ENCODE measurements around the gene PITPNM3. TPM values are rescaled to one million over a fixed set of nuclear protein-coding genes. Genes with fewer than 3 reads are reported as not detected.

The PITPNM3 gene
- total and polyA plus RNA-seq, 3 experiments from 2014 or later: 0.40 to 0.50 TPM; not detected in 1

DNA sequence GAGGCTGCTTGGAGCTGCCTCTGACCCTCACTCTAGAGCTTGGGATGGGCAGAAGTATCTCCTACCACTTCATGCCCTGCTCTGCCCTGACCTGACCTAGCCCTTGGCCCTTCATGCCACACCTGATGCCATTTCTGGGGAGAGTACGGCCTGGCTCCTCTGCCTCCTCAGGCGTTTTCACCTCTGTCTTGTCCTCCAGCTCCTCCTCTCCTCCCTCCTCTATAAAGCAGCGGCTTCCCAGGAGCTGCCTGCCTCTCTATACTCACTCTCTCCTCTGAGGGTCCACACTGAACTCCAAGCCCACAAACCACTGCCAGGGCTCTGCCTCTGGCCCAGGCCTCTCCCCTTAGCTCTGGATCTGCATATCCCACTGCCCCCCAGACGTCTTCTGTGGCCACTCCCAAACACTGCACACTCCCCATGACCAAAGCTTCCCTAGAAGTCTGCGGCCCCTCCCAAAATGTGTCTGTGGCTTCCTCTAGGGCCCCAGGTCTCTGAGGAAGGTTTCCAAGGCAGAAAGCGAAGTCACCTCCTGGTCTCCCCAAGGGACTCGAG, 52.6 kb downstream of the PITPNM3 start:
- Histone ChIP-seq H3K4me1 (ENCODE audit: insufficient read depth, low read length) (no peaks in the 10 kb centered on the region), H3K9me3 (ENCODE audit: low read length) (no peaks in the 10 kb centered on the region), H3K4me3 (ENCODE audit: low read length) (no peak overlapping the region), H3K36me3 (ENCODE audit: insufficient read depth, low read length) (no peaks in the 10 kb centered on the region), H3K27ac (ENCODE audit: low read depth, low read length) (no peak overlapping the region), H3K27me3 (ENCODE audit: insufficient read depth, low read length, poor library complexity, severe bottlenecking) (no peaks in the 10 kb centered on the region)
- ChIA-PET POLR2A (no interaction called here), CTCF (no interaction called here)
- no peaks in the 10 kb centered on the region for H3K4me1 Mint-ChIP-seq
- peak overlapping the region in 1 of 8 donors; percentile 63 for H3K27ac Mint-ChIP-seq
- no peaks in the 10 kb centered on the region for H3K9me3 Mint-ChIP-seq
- no peak overlapping the region for H3K4me3 Mint-ChIP-seq
- H3K36me3 Mint-ChIP-seq: no peaks in the 10 kb centered on the region
- peaks cover 4 to 9% of the 10 kb centered on the region in 2 donors for H3K27me3 Mint-ChIP-seq
- no peak for DNase-seq

DNA sequence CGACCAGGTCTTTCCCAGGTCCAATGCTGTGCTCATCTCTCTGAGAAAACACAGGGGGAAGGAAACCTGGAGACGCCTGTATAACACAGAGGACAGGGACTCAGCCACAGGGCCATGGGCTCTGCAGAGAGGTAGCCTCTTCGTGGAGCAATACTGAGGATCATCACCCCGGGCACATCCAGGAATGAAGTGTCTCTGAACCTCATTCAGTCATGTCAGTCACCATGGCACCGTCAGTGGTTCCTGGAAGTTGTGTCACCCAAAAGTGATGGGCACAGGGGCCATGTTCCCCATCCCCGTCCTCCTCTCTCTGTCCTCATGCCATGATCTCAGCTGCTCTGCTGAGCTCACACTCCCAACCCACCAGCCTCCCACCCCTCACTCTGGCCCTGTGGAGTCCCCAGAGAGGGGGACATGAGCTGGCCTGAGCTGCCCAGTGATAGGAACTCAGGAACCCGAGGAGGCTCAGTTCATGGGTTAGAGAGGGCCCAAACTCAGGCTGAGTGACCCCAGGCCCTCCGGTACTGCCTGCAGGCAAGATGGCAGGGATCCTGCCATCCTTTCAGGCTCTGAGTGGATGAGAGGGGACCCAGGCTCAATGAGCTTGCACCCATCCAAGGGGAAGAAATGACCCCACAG, 53.4 kb downstream of the PITPNM3 start:
- Histone ChIP-seq H3K4me1 (ENCODE audit: insufficient read depth, low read length) (no peaks in the 10 kb centered on the region), H3K36me3 (ENCODE audit: insufficient read depth, low read length) (no peaks in the 10 kb centered on the region), H3K27me3 (ENCODE audit: insufficient read depth, low read length, poor library complexity, severe bottlenecking) (no peaks in the 10 kb centered on the region), H3K4me3 (ENCODE audit: low read length) (no peak overlapping the region), H3K27ac (ENCODE audit: low read depth, low read length) (no peak overlapping the region), H3K9me3 (ENCODE audit: low read length) (no peaks in the 10 kb centered on the region)
- Mint-ChIP-seq H3K27ac (no peak overlapping the region), H3K27me3 (peaks cover 0 to 6% of the 10 kb centered on the region in 2 donors), H3K4me1 (no peaks in the 10 kb centered on the region), H3K9me3 (no peaks in the 10 kb centered on the region), H3K4me3 (no peak overlapping the region), H3K36me3 (no peaks in the 10 kb centered on the region)
- no peak for DNase-seq
- POLR2A ChIA-PET: no interaction called here
- CTCF ChIA-PET: no interaction called here

DNA sequence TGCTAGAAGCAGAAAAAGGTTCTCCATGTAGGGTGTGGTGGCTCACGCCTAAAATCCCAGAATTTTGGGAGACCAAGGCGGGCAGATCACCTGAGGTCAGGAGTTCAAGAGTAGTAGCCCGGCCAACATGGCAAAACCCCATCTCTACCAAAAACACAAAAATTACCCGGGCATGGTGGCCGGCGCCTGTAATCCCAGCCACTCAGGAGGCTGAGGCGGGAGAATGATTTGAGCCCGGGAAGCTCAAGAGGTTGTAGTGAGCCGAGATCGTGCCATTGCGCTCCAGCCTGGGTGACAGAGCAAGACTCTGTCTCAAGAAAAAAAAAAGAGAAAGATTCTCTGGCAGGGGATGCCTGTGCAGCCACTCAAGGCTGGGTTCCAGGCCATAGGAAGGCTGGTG, 54.2 kb downstream of the PITPNM3 start:
- Histone ChIP-seq H3K27ac (ENCODE audit: low read depth, low read length) (no peak overlapping the region), H3K36me3 (ENCODE audit: insufficient read depth, low read length) (no peaks in the 10 kb centered on the region), H3K27me3 (ENCODE audit: insufficient read depth, low read length, poor library complexity, severe bottlenecking) (no peaks in the 10 kb centered on the region), H3K4me1 (ENCODE audit: insufficient read depth, low read length) (no peaks in the 10 kb centered on the region), H3K4me3 (ENCODE audit: low read length) (no peak overlapping the region), H3K9me3 (ENCODE audit: low read length) (no peaks in the 10 kb centered on the region)
- Mint-ChIP-seq H3K9me3 (no peaks in the 10 kb centered on the region), H3K36me3 (no peaks in the 10 kb centered on the region), H3K4me3 (no peak overlapping the region), H3K27me3 (peaks cover 0 to 6% of the 10 kb centered on the region in 2 donors), H3K4me1 (no peaks in the 10 kb centered on the region), H3K27ac (no peak overlapping the region)
- ChIA-PET CTCF (no interaction called here), POLR2A (no interaction called here)
- DNase-seq: no peak

DNA sequence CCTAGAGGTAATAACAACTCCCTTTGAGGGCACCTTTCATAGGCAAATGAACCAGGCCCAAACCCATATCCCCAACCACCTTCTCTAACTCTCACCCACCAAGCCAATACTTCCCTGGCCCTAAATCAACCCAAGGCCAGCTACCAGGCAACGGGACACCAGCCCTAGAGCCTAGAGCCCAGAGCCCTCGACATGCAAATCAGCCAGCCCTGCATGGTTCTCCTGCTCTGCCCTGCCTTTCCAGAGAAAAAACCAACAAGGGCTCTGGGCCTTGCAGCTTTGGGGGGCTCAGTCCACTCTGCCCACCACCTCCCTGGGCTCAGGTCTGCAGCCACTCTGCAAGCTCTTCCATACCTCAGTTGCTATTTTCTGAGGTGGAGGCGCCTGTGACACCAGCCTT, 55.0 kb downstream of the PITPNM3 start:
- Mint-ChIP-seq H3K27me3 (peaks cover 6% of the 10 kb centered on the region in 2 donors), H3K4me3 (no peak overlapping the region), H3K27ac (no peak overlapping the region), H3K36me3 (no peaks in the 10 kb centered on the region), H3K9me3 (no peaks in the 10 kb centered on the region), H3K4me1 (peaks cover 2 to 5% (median 4%) of the 10 kb centered on the region in 3 donors)
- DNase-seq: no peak
- no peaks in the 10 kb centered on the region for H3K27me3 ChIP-seq (ENCODE audit: insufficient read depth, low read length, poor library complexity, severe bottlenecking)
- ChIA-PET POLR2A (no interaction called here), CTCF (interaction anchor here (1.5 kb wide), 1 partner anchor 28 kb away, joined by 6 read pairs; no protein-coding TSS in a partner anchor)
- H3K4me1 ChIP-seq (ENCODE audit: insufficient read depth, low read length): peaks cover 3% of the 10 kb centered on the region
- no peaks in the 10 kb centered on the region for H3K9me3 ChIP-seq (ENCODE audit: low read length)
- no peaks in the 10 kb centered on the region for H3K36me3 ChIP-seq (ENCODE audit: insufficient read depth, low read length)
- no peak overlapping the region for H3K27ac ChIP-seq (ENCODE audit: low read depth, low read length)
- H3K4me3 ChIP-seq (ENCODE audit: low read length): no peak overlapping the region

DNA sequence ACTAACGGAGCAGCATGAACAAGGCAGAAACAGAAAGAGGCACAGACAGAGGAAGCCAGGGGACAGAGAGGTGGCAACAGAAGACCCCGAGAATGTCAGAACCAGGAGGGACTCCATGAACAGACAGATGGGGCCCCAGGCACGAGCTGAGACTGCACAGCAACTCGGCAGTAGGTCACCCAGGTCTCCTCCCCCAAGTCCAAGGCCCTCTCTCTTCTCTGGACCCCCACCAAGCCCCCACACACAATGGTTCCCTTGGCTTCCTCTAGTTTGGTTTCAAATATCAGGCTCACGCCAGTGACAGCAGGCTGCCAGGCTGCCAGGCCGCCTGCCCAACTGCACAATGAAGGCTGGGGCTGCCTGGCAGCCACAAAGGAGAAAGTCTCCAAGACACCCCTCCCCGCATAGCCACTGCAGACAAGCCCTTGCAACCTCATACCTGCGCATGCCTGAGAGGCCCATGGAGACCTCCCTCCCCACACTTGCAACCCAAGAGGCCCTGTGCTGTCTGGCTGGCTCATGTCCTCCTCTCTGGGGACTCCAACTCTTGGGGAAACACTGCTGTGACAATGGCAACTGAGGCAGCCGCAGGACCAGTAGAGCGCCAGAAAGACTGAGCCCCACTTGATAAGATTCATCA, 57.3 kb downstream of the PITPNM3 start:
- CTCF ChIA-PET: interaction anchor here (0.8 kb wide), 1 partner anchor 16 kb away, joined by 3 read pairs; no protein-coding TSS in a partner anchor
- H3K27ac Mint-ChIP-seq: no peak overlapping the region

DNA sequence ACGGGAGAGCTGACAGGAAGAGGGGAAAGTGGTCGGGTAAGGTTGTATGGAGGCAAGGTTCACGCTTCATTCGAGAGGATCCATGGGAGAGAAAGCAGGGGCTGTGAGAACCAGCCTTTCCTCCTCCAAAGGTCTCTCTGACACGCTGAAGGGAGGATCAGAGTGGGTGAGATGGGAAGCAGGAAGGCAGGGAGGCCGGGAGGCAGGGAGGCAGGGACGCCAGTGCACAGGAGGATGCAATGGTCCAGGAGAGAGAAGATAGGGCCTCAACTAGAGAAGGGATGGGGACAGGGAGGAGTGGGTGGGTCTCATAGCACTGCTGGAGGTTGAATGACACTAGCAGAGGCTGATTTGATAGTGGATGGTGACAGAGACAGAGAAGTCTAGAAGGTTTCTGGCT, 58.0 kb downstream of the PITPNM3 start:
- H3K27me3 Mint-ChIP-seq: peaks cover 7 to 10% of the 10 kb centered on the region in 2 donors
- ChIA-PET CTCF (no interaction called here), POLR2A (no interaction called here)
- no peaks in the 10 kb centered on the region for H3K9me3 Mint-ChIP-seq
- H3K27ac Mint-ChIP-seq: no peak overlapping the region
- peaks cover 11 to 16% (median 15%) of the 10 kb centered on the region in 3 donors for H3K4me1 Mint-ChIP-seq
- no peak overlapping the region for H3K27ac ChIP-seq (ENCODE audit: low read depth, low read length)
- no peaks in the 10 kb centered on the region for H3K27me3 ChIP-seq (ENCODE audit: insufficient read depth, low read length, poor library complexity, severe bottlenecking)
- H3K9me3 ChIP-seq (ENCODE audit: low read length): no peaks in the 10 kb centered on the region
- no peak overlapping the region for H3K4me3 ChIP-seq (ENCODE audit: low read length)
- H3K4me1 ChIP-seq (ENCODE audit: insufficient read depth, low read length): peaks cover 13% of the 10 kb centered on the region
- no peak overlapping the region for H3K4me3 Mint-ChIP-seq
- no peaks in the 10 kb centered on the region for H3K36me3 Mint-ChIP-seq
- no peak for DNase-seq
- no peaks in the 10 kb centered on the region for H3K36me3 ChIP-seq (ENCODE audit: insufficient read depth, low read length)

More for the DNA sequence above, 57.3 kb downstream of the PITPNM3 start:
- H3K4me3 Mint-ChIP-seq: no peak overlapping the region
- no peaks in the 10 kb centered on the region for H3K36me3 ChIP-seq (ENCODE audit: insufficient read depth, low read length)
- no peaks in the 10 kb centered on the region for H3K36me3 Mint-ChIP-seq
- no peak for DNase-seq
- peaks cover 13% of the 10 kb centered on the region for H3K4me1 ChIP-seq (ENCODE audit: insufficient read depth, low read length)
- H3K4me3 ChIP-seq (ENCODE audit: low read length): no peak overlapping the region
- peaks cover 9 to 10% of the 10 kb centered on the region in 2 donors for H3K27me3 Mint-ChIP-seq
- peaks cover 11 to 16% (median 15%) of the 10 kb centered on the region in 3 donors for H3K4me1 Mint-ChIP-seq
- POLR2A ChIA-PET: no interaction called here
- no peaks in the 10 kb centered on the region for H3K27me3 ChIP-seq (ENCODE audit: insufficient read depth, low read length, poor library complexity, severe bottlenecking)
- no peak overlapping the region for H3K27ac ChIP-seq (ENCODE audit: low read depth, low read length)
- H3K9me3 ChIP-seq (ENCODE audit: low read length): no peaks in the 10 kb centered on the region
- H3K9me3 Mint-ChIP-seq: no peaks in the 10 kb centered on the region

DNA sequence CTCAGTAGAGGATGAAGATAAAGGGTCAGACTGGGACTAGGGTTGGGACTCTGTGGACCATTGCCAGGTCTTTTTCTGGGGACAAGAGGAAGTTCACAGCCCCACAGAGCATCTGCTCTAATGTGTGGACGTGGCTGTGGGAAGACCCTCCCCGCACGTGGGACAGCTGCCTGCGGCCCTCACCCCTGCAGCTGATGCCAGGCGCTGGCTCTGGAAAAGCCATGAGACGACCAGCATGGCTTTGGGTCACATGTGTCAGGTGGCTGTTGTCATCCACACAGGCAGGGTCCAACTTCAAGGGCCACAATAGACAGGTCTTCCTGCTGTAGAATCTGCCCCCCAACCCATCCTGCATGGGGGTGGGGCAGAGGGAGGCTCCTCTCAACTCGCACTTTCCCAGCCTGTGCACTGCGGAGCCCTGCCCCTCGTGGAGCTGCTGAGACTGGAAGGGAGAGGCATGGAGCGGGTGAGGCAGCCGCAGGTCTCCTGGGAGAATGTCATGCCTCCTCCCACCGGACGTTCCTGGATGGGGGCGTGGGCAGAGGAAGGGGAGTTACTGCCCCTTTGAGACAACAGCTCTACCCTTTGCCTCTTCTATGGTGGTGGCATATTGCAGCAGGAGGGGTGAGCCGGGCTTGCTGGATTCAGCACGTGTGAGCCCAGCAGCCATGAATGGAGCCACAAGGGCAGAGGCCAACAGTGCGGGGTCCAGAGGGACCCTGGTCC, 58.7 kb downstream of the PITPNM3 start:
- Histone ChIP-seq H3K36me3 (ENCODE audit: insufficient read depth, low read length) (no peaks in the 10 kb centered on the region), H3K27ac (ENCODE audit: low read depth, low read length) (no peak overlapping the region), H3K27me3 (ENCODE audit: insufficient read depth, low read length, poor library complexity, severe bottlenecking) (no peaks in the 10 kb centered on the region), H3K9me3 (ENCODE audit: low read length) (no peaks in the 10 kb centered on the region), H3K4me3 (ENCODE audit: low read length) (no peak overlapping the region), H3K4me1 (ENCODE audit: insufficient read depth, low read length) (peaks cover 13% of the 10 kb centered on the region)
- Mint-ChIP-seq H3K27me3 (peaks cover 7 to 10% of the 10 kb centered on the region in 2 donors), H3K36me3 (no peaks in the 10 kb centered on the region), H3K27ac (peak overlapping the region in 1 of 8 donors; percentile 61), H3K4me3 (no peak overlapping the region), H3K4me1 (peaks cover 11 to 16% (median 15%) of the 10 kb centered on the region in 3 donors), H3K9me3 (no peaks in the 10 kb centered on the region)
- DNase-seq: no peak
- ChIA-PET CTCF (no interaction called here), POLR2A (no interaction called here)
